ENCODE measurements around the gene SLC39A1.

Gene SLC39A1

DNA sequence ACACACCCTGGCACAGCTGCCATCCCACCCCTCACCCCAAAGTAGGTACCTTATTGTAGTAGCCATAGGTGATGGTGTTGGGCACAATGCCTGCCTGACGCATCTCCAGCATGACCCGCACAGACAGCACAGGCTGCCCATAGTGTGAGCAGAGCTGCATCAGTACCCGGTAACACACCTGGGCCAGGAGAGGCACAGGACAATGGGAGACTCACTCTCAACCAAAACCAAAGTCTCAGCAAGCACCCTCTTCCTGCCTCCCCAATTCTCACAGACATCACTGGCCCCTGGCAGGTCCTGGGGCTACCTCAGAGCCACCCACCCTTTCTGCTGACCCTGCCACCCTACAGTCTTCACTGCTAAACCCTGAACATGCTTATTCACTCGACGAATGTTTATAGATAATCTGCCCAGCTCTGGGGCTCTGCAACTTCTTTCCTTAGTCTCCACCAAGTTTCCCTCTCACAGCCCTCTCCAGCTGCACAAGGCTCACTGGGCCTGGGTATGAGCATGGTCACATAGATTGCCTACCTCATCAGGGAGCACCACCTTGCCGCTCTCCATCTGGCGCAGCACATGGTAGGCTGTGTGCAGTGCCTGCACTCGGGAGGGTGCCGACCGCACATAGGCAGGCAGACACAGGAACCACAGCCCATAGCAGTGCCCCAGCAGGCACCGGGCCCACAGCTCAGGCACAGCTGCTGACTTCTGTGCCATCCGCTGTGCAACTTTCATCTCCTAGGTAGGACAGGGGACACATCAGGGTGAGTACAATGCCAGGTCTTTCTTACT is 27.1 kb downstream of the SLC39A1 start:
- no peaks in the 10 kb centered on the region for H3K4me1 ChIP-seq (ENCODE audit: insufficient read depth, low read length)
- no peak overlapping the region for H3K9ac ChIP-seq (ENCODE audit: low read depth, low read length)
- H3K36me3 ChIP-seq (ENCODE audit: insufficient read depth, low read length), result peaks cover 8% of the 10 kb centered on the region
- no peaks in the 10 kb centered on the region for H3K9me3 ChIP-seq (ENCODE audit: control insufficient read depth, insufficient read depth, low read length)

DNA sequence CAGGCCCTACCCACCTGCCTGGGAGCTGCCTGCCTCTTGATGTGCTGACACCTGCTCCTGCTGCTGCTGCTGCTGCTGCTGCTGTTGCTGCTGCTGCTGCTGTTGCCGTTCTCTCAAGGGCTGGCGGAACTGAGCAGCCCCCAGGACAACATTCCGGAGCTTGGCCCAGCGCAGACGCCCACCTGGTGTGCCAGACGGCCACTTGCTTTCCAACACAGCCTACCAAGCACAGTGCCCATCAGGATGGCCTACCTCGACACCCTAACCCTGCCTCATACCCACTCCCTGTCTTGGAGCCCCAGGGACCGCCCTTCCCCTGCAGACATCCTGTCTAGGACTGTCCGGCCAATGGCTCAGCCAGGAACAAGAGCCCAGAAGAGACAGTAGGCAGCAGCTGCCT is 28.6 kb downstream of the SLC39A1 start:
- no peaks in the 10 kb centered on the region for H3K9me3 ChIP-seq (ENCODE audit: control insufficient read depth, insufficient read depth, low read length)
- H3K4me1 ChIP-seq (ENCODE audit: insufficient read depth, low read length), result no peaks in the 10 kb centered on the region
- H3K9ac ChIP-seq (ENCODE audit: low read depth, low read length), result no peak overlapping the region
- no peaks in the 10 kb centered on the region; the same call in none of the 2 replicates for H3K36me3 ChIP-seq (ENCODE audit: insufficient read depth, low read length)

- Histone ChIP-seq H3K9me3 (ENCODE audit: control insufficient read depth, insufficient read depth, low read length) (no peaks in the 10 kb centered on the region), H3K4me1 (ENCODE audit: insufficient read depth, low read length) (no peaks in the 10 kb centered on the region), H3K36me3 (ENCODE audit: insufficient read depth, low read length) (no peaks in the 10 kb centered on the region; the same call in none of the 2 replicates)
These were observed 29.4 kb downstream of the SLC39A1 start for GRCh38 chr1:153933955-153934354.

DNA sequence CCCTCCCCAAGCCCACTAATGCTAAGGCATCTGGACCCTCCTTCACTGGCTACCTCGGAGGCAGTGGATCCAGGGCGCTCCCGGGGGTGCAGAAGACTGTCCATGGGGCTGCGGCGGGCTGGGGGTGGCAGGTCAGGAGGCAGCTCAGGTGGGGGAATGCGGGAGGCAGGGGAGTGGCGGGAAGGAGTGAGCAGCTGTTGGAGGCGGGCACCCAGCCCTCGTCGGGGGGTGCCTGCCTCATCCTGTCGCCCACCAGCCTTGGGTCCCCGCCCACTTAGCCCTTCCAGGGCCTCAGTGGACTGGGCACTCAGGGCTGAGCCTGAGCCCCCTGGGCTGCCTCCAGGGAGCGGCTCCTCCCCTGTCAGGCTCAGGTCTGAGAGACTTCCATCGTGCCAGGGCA is 29.9 kb downstream of the SLC39A1 start:
- Histone ChIP-seq H3K4me1 (ENCODE audit: insufficient read depth, low read length) (no peaks in the 10 kb centered on the region), H3K36me3 (ENCODE audit: insufficient read depth, low read length) (no peaks in the 10 kb centered on the region; the same call in none of the 2 replicates), H3K9me3 (ENCODE audit: control insufficient read depth, insufficient read depth, low read length) (no peaks in the 10 kb centered on the region), H3K9ac (ENCODE audit: low read depth, low read length) (no peak overlapping the region)

More at GRCh38 chr1:153933955-153934354, 29.4 kb downstream of the SLC39A1 start:
- no peak overlapping the region for H3K9ac ChIP-seq (ENCODE audit: low read depth, low read length)

DNA sequence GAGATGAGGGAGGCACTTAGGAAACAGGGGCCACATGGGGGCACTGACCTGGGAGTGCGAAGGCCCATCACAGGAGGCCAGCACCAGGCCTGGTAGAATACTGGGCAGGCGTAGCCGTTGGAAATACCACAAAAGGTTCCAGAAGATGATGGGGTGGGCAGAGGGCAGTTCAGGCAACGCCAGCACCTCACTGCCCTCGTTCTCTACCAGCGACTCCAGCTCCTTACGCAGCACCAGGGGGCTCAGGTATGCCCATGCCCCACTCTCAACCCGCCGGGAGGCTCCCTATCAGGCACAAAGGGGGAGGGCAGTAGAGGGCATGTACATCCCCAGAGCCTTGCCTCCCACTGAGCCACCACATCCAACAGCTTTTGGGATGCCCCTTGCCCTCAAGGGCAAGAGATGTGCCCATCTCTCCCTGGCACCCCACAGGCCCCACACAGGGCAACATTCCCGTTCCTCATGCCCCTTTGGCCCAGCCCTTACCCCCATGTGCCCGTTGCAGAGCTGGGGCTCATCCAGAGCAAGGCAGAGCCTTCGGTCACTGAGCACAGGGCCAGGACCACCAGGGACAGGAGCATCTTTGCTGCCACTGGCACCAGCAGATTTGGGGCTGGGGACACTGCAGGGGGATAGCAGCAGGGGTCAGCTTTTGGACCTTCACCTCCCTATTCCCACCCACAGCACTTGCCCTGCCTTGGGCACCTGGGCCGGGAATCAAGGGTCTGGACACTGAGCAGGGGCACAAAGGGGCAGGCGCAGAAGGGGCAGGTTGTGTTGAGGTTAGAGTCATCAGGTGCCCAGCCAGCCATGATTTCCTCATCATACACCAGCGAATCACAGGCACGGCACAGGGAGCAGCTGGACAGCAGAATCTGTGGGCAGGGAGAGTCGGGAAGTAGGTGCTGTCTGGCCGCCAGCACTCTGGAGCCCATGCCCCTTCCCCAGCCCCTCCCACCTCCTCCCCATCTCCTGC is 30.9 kb downstream of the SLC39A1 start:
- H3K9me3 ChIP-seq (ENCODE audit: control insufficient read depth, insufficient read depth, low read length), result no peaks in the 10 kb centered on the region
- H3K9ac ChIP-seq (ENCODE audit: low read depth, low read length), result no peak overlapping the region
- H3K4me1 ChIP-seq (ENCODE audit: insufficient read depth, low read length), result no peaks in the 10 kb centered on the region
- no peaks in the 10 kb centered on the region; the same call in none of the 2 replicates for H3K36me3 ChIP-seq (ENCODE audit: insufficient read depth, low read length)

DNA sequence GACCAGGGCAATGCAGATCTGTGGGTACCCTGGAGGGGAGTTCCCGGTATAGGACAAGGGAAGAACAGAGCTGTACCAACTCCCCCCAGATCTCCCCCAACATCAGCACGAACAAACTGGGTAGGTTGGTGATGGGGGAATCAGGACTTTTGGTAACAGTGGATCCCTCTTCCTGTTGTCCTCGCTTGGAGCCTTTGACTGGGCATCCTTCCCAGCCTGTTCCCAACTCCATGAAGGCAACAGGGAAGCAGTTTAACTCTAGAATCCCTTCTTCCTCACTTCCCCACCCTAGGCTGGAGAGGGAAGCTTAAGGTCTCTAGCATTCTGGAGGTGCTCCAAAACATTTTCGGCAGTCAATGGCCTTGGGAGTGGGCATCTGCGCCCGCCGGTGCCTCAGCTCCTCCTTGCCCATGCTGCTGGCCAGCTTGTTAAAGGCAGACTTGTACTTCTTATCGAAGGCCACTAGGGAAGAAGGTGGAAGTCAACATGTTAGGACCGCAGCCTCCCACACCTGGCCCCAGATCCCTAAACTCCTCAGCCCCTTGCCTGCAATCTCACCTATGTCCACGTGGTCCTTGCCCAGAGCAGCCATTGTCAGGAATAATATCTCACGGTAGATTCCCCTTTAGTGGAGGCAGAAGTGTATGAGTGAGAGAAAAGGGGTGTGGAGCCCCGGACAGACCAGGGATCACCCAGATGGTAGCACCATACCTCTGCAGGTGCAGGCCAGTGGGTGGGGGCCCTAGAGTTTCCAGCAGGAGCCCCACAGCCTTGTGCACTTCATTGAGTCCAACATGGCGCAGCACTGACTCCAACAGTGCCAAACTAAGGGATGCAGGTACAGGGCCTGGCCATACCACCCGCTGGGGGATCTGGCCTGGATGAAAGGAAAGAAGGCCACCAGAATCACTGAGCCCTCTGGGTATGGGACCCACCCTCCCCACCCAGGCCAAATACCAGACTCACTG is 33.1 kb downstream of the SLC39A1 start:
- Histone ChIP-seq H3K36me3 (ENCODE audit: insufficient read depth, low read length) (no peaks in the 10 kb centered on the region; the same call in 1 of the 2 replicates), H3K4me1 (ENCODE audit: insufficient read depth, low read length) (no peaks in the 10 kb centered on the region), H3K9ac (ENCODE audit: low read depth, low read length) (no peak overlapping the region), H3K9me3 (ENCODE audit: control insufficient read depth, insufficient read depth, low read length) (no peaks in the 10 kb centered on the region)

- Histone ChIP-seq H3K4me1 (ENCODE audit: insufficient read depth, low read length) (no peaks in the 10 kb centered on the region), H3K9ac (ENCODE audit: low read depth, low read length) (no peak overlapping the region), H3K36me3 (ENCODE audit: insufficient read depth, low read length) (no peaks in the 10 kb centered on the region; the same call in 1 of the 2 replicates), H3K9me3 (ENCODE audit: control insufficient read depth, insufficient read depth, low read length) (no peaks in the 10 kb centered on the region)
These were observed 33.9 kb downstream of the SLC39A1 start for GRCh38 chr1:153929426-153929825.

GRCh38 chr1:153928791-153929341 is 34.5 kb downstream of the SLC39A1 start:
- H3K4me1 ChIP-seq (ENCODE audit: insufficient read depth, low read length), result no peaks in the 10 kb centered on the region; the same call in 1 of the 2 replicates
- no peaks in the 10 kb centered on the region; the same call in 1 of the 2 replicates for H3K36me3 ChIP-seq (ENCODE audit: insufficient read depth, low read length)
- no peak overlapping the region for H3K9ac ChIP-seq (ENCODE audit: low read depth, low read length)
- no peaks in the 10 kb centered on the region for H3K9me3 ChIP-seq (ENCODE audit: control insufficient read depth, insufficient read depth, low read length)

- no peaks in the 10 kb centered on the region for H3K9me3 ChIP-seq (ENCODE audit: control insufficient read depth, insufficient read depth, low read length)
- H3K9ac ChIP-seq (ENCODE audit: low read depth, low read length), result no peak overlapping the region
These were observed 35.1 kb downstream of the SLC39A1 start for GRCh38 chr1:153928245-153928644.

DNA sequence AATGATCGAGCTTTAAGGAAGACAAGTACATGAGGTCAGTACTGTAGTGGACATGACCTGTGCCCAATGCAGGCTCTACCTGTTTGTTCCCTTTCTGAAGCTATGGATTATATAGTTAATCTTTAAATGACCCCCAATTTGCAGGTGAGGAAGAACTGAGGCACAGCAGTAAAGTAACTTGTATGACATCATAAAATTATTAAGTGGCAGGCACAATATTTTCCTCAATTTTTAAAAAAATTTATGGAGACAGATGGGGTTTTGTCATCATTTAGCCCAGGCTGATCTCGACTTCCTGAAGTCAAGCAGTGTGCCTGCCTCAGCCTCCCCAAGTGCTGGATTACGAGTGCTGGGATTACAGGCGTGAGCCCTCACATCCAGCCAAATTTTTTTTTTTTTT is 36.9 kb downstream of the SLC39A1 start:
- H3K4me1 ChIP-seq (ENCODE audit: insufficient read depth, low read length), result no peaks in the 10 kb centered on the region; the same call in 1 of the 2 replicates
- H3K9me3 ChIP-seq (ENCODE audit: control insufficient read depth, insufficient read depth, low read length), result no peaks in the 10 kb centered on the region

More at GRCh38 chr1:153928245-153928644, 35.1 kb downstream of the SLC39A1 start:
- no peaks in the 10 kb centered on the region; the same call in 1 of the 2 replicates for H3K4me1 ChIP-seq (ENCODE audit: insufficient read depth, low read length)
- H3K36me3 ChIP-seq (ENCODE audit: insufficient read depth, low read length), result no peaks in the 10 kb centered on the region; the same call in 1 of the 2 replicates

GRCh38 chr1:153922972-153923925 is 40.1 kb downstream of the SLC39A1 start, which contains the start of gene GATAD2B:
Gene GATAD2B (minus strand): TSS chr1:153922972. CDS start chr1:153828347, 94,625 bp downstream.
- no peaks in the 10 kb centered on the region for H3K36me3 ChIP-seq (ENCODE audit: insufficient read depth, low read length)
- no peaks in the 10 kb centered on the region for H3K9me3 ChIP-seq (ENCODE audit: control insufficient read depth, insufficient read depth, low read length)
- peak within 1 kb of the TSS; percentile 73 for H3K9ac ChIP-seq (ENCODE audit: low read depth, low read length)
- H3K4me1 ChIP-seq (ENCODE audit: insufficient read depth, low read length), result peaks cover 13% of the 10 kb centered on the region

More for the DNA sequence above, 36.9 kb downstream of the SLC39A1 start:
- Histone ChIP-seq H3K9ac (ENCODE audit: low read depth, low read length) (no peak overlapping the region), H3K36me3 (ENCODE audit: insufficient read depth, low read length) (no peaks in the 10 kb centered on the region)
